GM18498 (cell line): Measurements from ENCODE around the gene CHRNA5.
A peak's percentile ranks its signal among the peaks of the same experiment; 100 is the strongest.
"Not testable (repeated sequence)": the region's sequence is repeated elsewhere in the genome, so short reads cannot be mapped to it uniquely, and the experiment has no call there.

ENCODE experiments used
- ATAC-seq: cut with Tn5 transposase; IDR thresholded peaks from one replicate; pipeline ENCODE4 v1.9.1; 2021; ENCODE audit warnings: mild to moderate bottlenecking, moderate library complexity; ENCODE audit not compliant: unreplicated experiment

Gene CHRNA5

DNA sequence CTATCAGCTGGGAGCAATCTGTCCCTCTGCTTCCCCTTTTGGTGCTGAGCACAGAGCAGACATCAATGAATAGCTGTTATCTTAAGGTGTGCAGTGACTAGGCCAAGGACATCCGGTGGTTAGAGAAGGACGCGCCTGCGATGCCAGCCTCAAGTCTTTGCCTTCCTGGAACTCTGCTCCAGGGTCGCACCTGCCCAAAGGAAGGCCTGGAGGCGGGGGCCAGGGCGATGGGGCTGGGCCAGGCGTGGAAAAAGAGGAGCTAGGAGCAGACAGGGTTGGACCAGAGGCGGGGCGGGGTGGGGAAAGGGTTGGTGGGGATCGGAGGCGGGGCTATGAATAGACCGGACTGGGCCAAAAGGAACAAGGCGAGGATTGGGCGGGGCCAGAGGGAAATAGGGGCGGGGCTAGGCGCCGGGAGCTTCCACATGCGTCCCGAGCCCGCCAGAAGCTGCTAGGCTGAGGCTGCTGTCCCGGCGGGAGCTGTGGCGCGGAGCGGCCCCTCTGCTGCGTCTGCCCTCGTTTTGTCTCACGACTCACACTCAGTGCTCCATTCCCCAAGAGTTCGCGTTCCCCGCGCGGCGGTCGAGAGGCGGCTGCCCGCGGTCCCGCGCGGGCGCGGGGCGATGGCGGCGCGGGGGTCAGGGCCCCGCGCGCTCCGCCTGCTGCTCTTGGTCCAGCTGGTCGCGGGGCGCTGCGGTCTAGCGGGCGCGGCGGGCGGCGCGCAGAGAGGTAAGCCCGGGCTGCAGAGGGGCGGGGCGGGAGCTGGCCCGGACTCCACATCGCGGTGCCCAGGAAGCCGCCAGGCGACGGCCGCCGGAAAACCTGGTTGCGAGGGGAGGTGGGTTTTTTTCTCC lies at the start of gene CHRNA5:
Gene CHRNA5 (plus strand): TSS at position 424 of the 854 bp plus-strand sequence. CDS start 200 bp downstream, at position 624.
- ATAC-seq: peak; percentile 91

DNA sequence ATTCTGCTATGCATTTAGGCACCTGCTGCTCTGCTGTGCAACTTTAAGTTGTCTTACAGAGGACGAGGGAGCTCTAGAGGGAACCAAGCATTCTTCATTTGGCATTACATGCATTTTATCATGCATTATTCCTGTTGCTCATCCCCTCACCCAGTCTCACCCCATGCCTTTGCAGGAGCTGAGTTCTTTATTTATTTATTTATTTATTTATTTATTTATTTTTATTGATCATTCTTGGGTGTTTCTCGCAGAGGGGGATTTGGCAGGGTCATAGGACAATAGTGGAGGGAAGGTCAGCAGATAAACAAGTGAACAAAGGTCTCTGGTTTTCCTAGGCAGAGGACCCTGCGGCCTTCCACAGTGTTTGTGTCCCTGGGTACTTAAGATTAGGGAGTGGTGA lies 45.3 kb upstream of the CHRNA5 start:
- ATAC-seq: not testable (repeated sequence)

GRCh38 chr15:78524230-78524629 lies 41.1 kb upstream of the CHRNA5 start:
- no peak for ATAC-seq

DNA sequence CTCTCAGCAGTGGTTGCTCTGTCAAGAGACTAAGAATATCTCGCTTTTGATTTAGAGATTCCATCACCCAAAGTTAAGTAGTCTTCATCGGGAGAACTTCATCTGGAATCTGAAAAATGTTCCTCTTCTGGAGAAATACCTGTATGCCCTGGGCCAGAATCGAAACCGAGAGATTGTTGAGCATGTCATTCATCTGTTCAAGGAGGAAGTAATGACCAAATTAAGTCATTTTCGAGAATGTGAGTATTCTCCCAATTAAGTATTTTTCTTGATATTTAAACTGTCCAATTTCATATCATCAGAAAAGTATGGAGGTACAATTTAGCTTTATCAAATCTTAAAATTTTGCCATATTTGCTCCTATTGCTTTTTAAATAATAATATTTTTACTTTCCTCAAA lies 38.0 kb upstream of the CHRNA5 start:
- ATAC-seq: no peak

DNA sequence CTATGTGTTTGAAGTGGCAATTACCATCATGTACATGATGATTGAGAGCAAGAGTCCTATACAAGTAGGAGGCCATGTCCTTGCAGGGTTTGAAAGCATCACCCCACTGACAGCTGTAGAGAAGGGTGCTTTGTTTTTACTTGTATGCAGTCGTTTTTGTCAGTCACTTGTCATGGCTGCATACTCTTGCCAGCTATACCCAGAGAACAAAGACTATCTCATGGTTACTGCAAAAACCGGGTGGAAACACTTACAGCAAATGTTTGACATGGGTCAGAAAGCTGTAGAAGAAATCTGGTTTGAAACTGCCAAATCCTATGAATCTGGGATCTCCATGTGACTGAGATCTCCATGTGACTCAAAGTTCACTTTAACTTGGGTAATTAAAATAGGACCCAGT lies 32.0 kb upstream of the CHRNA5 start:
- no peak for ATAC-seq

DNA sequence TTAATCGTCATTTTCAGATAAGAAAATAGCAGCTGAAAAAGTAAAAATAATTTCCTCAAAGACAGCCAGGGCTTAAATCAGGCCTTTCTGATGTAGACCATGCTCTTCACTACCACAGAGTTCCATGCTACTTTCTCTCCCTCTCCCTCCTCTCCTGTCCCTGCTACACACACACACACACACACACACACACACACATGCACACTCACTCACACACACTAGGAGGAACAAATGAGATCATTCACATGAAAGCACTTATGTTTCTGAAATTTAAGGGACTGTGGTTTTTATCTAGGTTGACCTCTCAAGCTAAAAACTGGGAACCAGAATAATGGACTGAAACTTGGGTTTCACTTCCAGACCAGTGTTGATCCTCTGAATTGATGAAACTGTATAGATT lies 29.2 kb upstream of the CHRNA5 start:
- ATAC-seq: no peak

- no peak for ATAC-seq
Observed at GRCh38 chr15:78537266-78537905, 27.9 kb upstream of the CHRNA5 start.

- ATAC-seq: no peak
Observed at GRCh38 chr15:78538358-78538757, 27.0 kb upstream of the CHRNA5 start.

DNA sequence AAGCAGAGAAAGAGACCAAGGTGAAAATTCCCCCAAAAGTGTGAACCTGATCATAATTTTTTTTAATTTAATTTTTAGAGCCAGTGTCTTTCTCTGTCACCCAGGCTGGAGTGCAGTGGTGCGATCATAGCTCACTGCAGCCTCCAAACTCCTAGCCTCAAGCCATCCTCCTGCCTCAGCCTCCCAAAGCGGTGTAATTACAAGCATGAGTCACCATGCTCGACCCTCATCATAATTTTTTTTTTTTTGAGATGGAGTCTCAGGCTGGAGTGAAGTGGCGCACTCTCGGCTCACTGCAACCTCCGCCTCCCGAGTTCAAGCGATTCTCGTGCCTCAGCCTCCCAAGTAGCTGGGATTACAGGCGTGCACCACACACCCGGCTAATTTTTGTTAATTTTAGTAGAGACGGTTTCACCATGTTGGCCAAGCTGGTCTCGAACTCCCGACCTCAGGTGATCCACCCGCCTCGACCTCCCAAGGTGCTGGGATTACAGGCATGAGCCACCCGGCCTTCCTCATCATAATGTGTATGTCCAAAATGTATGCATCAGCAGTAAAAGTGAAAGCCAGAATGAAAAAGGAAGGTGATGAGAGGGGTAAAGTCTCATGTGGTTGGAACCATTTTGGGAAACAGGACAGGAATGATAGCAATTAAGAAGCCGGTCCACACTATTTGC lies 25.7 kb upstream of the CHRNA5 start:
- ATAC-seq: peak; percentile 7

DNA sequence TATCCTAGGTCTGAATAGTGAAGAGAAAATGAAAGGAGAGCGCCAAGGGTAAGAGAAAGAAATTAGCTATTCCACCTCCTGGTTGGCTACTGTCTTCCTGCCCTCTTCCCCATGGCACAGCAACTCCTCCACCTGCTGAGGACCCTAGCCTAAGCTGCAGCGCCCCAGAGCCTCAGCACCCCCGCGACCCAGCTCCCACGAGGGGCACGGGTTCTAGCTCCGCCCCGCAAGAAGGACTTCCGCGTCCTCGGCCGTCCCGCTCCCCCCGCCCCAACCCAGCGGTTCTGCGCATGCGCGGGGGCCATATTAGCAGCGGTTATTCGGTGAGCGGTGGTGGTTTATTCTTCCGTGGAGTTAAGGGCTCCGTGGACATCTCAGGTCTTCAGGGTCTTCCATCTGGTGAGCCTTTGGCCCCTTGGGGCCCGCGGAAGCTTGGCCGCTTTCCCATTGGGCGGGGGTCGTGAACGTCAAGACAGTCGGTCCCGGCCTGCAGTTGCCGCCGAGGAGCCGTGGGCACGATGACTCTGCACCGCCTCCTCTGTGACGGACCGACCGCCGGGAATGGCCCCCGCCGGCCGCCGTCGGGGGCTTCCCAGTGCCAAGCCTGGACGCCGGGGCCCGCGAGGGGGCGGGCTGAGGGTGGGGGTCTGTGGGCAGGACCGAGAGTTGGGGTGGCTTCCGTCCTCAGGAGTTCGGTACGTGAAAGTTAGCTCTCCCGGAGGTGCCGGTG lies 25.0 kb upstream of the CHRNA5 start, which contains the start of gene PSMA4:
Gene PSMA4 (plus strand): TSS at position 304 of the 730 bp plus-strand sequence. CDS start 1,484 bp downstream, outside the sequence.
- peak; percentile 79 for ATAC-seq

DNA sequence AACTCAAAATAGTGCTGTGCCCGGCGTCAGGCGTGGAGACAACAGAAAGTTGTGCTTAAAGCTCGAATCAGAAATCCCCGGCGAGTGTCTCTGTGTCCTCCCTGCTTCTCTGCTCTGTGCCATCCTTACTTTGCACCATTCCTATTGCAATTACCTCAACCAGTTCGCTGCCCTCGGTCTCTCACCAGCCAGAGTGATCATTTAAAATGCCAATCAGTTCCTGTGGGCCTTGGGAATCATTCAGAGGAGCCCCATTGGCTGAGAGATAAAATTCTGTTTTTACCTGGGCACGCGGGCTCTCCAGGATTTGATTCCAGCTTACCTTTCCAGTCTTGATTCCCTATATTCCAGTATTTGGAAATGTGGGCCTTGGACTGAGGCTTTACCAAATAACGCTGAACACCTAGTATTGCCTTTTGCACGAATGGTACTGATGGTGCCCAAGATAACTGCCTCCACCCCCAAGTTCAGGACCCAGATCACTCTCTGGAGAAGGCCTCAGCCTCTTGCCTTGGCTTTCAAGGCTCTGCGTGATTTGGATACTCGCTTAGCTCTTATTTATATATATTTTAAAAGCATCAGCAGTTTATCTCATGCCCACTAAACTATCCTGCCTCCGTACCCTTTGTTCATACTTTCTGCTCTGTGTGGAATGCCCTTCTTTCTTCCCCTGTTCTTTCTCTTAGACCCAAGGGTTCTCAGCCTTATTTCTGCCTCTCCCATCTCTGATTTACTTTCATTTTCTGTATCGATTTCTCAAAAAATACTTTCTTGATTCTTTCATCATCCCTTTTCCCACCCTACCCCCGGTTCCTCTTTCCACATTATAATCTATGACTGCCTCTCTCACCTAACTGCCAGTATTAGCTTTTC lies 24.2 kb upstream of the CHRNA5 start:
- no peak for ATAC-seq

DNA sequence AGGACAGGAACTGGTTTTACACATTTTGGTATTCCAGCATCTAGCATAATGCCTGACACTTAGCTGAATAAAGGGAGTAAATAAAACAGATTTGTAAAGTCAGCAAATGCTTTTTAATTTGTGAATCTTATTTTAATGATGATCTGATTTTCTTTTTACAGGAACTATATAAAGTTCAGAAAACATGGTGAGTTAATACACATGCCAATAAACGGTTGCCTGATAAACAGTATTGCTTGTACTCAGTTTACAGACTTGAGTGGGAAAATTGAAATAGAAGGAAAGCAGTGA lies 23.6 kb upstream of the CHRNA5 start:
- ATAC-seq: no peak

GRCh38 chr15:78542647-78543046 lies 22.7 kb upstream of the CHRNA5 start:
- no peak for ATAC-seq

DNA sequence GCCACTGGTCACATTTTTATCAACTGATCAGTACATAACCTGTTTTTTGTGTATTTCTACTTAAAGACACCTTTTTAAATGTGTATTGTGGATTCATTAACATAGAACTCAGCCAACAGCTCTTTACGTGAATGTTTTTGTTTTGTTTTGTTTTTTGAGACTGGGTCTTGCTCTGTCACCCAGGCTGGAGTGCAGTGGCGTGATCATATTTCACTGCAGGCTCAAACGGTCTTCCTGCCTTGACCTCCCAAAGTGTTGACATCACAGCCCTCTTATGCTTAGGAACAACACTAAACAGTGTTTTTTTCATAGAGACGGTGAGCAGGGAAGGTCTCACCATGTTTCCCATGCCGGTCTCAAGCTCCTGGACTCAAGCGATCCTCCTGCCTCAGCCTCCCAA lies 15.1 kb upstream of the CHRNA5 start:
- no peak for ATAC-seq

DNA sequence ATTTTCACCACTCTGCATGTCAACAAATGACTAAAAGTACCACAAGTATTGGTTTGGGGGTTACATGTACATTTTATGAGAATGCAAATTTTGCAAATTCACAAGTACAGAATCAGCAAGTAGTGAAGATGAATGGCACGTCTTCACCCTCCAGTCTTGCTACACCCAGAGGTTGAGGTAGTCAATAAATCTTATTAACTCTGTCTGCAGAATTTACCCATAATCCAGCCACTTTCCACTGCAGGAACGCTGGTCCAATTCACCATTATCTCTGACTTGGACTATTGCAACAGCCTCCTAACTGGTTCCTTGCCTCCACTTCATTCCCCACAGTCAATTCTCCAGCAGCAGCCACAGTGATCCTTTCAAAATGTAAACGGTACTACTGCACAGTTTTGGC lies 14.5 kb upstream of the CHRNA5 start:
- no peak for ATAC-seq

DNA sequence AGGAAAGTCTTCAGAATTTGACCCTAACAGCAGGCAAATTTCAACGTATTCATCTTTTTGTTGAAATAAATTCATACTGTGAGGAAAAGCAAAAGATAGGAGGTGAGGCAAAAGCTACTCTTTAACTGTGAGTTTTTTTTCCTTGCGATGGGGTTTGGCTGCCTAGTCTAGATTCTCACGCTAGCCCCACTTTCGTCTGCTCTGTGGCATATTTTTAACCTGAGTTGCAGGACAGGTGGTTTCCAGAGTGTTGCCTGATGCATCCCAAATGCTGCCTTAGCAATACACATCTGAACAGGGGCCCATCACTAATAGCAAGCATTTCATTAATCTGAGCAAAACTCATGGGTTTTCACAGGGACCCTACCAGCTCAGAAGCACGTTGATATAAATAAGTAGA lies 13.4 kb upstream of the CHRNA5 start:
- no peak for ATAC-seq

DNA sequence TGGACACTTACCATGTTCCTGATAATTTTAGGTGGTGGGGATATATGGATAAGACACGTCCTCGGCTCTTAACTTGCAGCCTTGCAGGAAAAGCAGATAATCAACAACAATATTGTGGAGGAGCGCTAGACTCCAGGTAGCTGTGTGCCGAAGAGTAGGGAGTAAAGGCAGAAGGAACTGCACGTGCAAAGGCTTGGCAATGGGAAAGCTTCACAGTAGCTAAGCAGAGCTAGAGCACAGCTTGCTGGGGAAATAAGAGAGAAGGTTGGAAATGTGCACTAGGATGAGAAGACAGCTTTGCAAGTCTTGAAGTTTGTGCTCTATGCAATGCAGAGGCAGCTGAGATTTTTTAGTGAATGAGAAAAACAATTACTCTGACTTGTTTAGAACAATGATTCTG lies 12.7 kb upstream of the CHRNA5 start:
- ATAC-seq: no peak

DNA sequence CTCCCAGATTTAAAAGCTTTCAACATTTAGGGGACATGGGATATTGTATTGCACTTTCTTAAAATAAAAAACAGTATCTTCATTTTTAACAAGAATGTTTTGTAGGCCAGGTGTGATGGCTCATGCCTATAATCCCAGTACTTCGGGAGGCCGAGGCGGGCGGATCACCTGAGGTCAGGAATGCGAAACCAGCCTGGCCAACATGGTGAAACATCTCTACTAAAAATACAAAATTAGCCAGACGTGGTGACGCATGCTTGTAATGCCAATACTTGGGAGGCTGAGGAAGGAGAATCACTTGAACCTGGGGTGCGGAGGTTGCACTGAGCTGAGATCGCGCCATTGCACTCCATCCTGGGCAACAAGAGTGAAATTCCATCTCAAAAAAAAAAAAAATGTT lies 5.1 kb upstream of the CHRNA5 start:
- not testable (repeated sequence) for ATAC-seq

GRCh38 chr15:78561490-78561889 lies 3.8 kb upstream of the CHRNA5 start:
- no peak for ATAC-seq

- no peak for ATAC-seq
Observed at GRCh38 chr15:78563092-78563491, 2.2 kb upstream of the CHRNA5 start.
